HepG2 (cell line): Measurements from ENCODE around the gene RBM28. TPM values are rescaled to one million over a fixed set of nuclear protein-coding genes. Genes with fewer than 3 reads are reported as not detected.

Source experiments
- ARID2 ChIP-seq: sonication (generic); formaldehyde crosslinking; IDR thresholded peaks from 2 replicates; pipeline ENCODE4 v1.8.1; 2022; ENCODE audit warnings: mild to moderate bottlenecking, missing genetic modification reagents, borderline replicate concordance
- ARNT ChIP-seq: fragments of 450-650 bp; IDR thresholded peaks from 2 replicates; pipeline ENCODE4 v1.6.1; 2017
- BHLHE40 ChIP-seq: IDR thresholded peaks from 2 replicates; pipeline ENCODE4 v1.6.1; 2011; ENCODE audit warnings: low read length, improper control_type of control experiment
- DMAP1 ChIP-seq: IDR thresholded peaks from 2 replicates; pipeline ENCODE4 v1.6.1; 2016
- E2F2 ChIP-seq: sonication (generic); formaldehyde crosslinking; IDR thresholded peaks from 2 replicates; pipeline ENCODE4 v1.4.0; 2020; ENCODE audit warnings: missing genetic modification reagents, borderline replicate concordance
- EED ChIP-seq: sonication (generic); formaldehyde crosslinking; IDR thresholded peaks from 2 replicates; pipeline ENCODE4 v1.5.0; 2020; ENCODE audit warnings: mild to moderate bottlenecking, missing genetic modification reagents
- GMEB2 ChIP-seq: IDR thresholded peaks from 2 replicates; pipeline ENCODE4 v1.6.1; 2016; ENCODE audit warnings: missing biosample characterization, missing genetic modification reagents, low read depth
- HHEX ChIP-seq: IDR thresholded peaks from 2 replicates; pipeline ENCODE4 v1.6.1; 2016; ENCODE audit warnings: control low read depth
- NBN ChIP-seq: fragments of 450-650 bp; conservative IDR thresholded peaks from 2 replicates; pipeline ENCODE4 v1.6.1; 2017
- NFYB ChIP-seq: sonication (generic); formaldehyde crosslinking; IDR thresholded peaks from 2 replicates; pipeline ENCODE4 v1.4.0; 2020; ENCODE audit warnings: missing genetic modification reagents
- NKX3-1 ChIP-seq: sonication (generic); formaldehyde crosslinking; IDR thresholded peaks from 2 replicates; pipeline ENCODE4 v1.5.0; 2020; ENCODE audit warnings: missing genetic modification reagents
- NRL ChIP-seq: sonication (generic); formaldehyde crosslinking; IDR thresholded peaks from 2 replicates; pipeline ENCODE4 v1.5.0; 2020; ENCODE audit warnings: missing genetic modification reagents, mild to moderate bottlenecking, moderate library complexity, borderline replicate concordance
- RBFOX2 ChIP-seq: fragments of 200-400 bp; formaldehyde crosslinking; IDR thresholded peaks from 2 replicates; pipeline ENCODE4 v1.6.1; 2017; ENCODE audit warnings: low read depth, mild to moderate bottlenecking, low read length
- TCF12 ChIP-seq, 2 experiments: fragments of 450-650 bp in 1 of 2; sonication (generic) in 1 of 2; formaldehyde crosslinking in 1 of 2; IDR thresholded peaks; 2 replicates each; pipeline versions ENCODE4 v1.6.1 to v1.8.0; 2017 to 2022; ENCODE audit warnings: antibody characterized with exemption in 1 of 2, mild to moderate bottlenecking in 1 of 2, missing genetic modification reagents in 1 of 2, moderate library complexity in 1 of 2
- TEF ChIP-seq: sonication (generic); formaldehyde crosslinking; IDR thresholded peaks from 2 replicates; pipeline ENCODE4 v1.5.0; 2020; ENCODE audit warnings: missing genetic modification reagents
- TERF1 ChIP-seq: sonication (generic); formaldehyde crosslinking; IDR thresholded peaks from 2 replicates; pipeline ENCODE4 v1.8.0; 2022; ENCODE audit warnings: mild to moderate bottlenecking, missing genetic modification reagents, moderate library complexity
- ZBTB7B ChIP-seq: sonication (generic); formaldehyde crosslinking; IDR thresholded peaks from 2 replicates; pipeline ENCODE4 v1.4.0; 2020; ENCODE audit warnings: missing genetic modification reagents
- ZNF446 ChIP-seq: sonication (generic); formaldehyde crosslinking; IDR thresholded peaks from 2 replicates; pipeline ENCODE4 v1.5.0; 2020; ENCODE audit warnings: mild to moderate bottlenecking, missing genetic modification reagents
- ZNF510 ChIP-seq: sonication (generic); formaldehyde crosslinking; IDR thresholded peaks from 2 replicates; pipeline ENCODE4 v1.4.0; 2020; ENCODE audit warnings: low read depth, mild to moderate bottlenecking, missing genetic modification reagents
- ZNF740 ChIP-seq: sonication (generic); formaldehyde crosslinking; IDR thresholded peaks from 2 replicates; pipeline ENCODE4 v1.4.0; 2020; ENCODE audit warnings: missing genetic modification reagents
- ZSCAN9 ChIP-seq: IDR thresholded peaks from 2 replicates; pipeline ENCODE4 v1.6.1; 2016; ENCODE audit warnings: borderline replicate concordance
- polyA plus RNA-seq, 8 experiments: library from polyadenylated mRNA; depleted of rRNA in 3 of 8; stranded (reverse) in 7 of 8; unstranded in 1 of 8; fragments of >200 nt; fragmentation: Illumina TruSeq in 4 of 8; extraction: Trizol in 4 of 8; gene quantifications; 2 replicates each; pipeline versions ENCODE4 v1.2.1 to v1.2.3, GENCODE V29; 2011 to 2016; ENCODE audit warnings: low read depth in 4 of 8, missing spikeins in 1 of 8, mixed read lengths in 1 of 8; ENCODE audit not compliant: insufficient read depth in 1 of 8
- total RNA-seq, 5 experiments: library from RNA; depleted of rRNA; stranded (reverse); fragments of >200 nt; fragmentation: Illumina TruSeq; extraction: Trizol; gene quantifications; 2 replicates each; pipeline ENCODE4 v1.2.3, GENCODE V29; 2016; ENCODE audit warnings: low read depth in 1 of 5
- TF ChIP-seq, protein P1 (sequence below): sonication (generic); formaldehyde crosslinking; IDR thresholded peaks from 2 replicates; pipeline ENCODE4 v1.4.0; 2020; ENCODE audit warnings: mild to moderate bottlenecking, missing genetic modification reagents
- TF ChIP-seq, protein P2 (sequence below): sonication (generic); formaldehyde crosslinking; IDR thresholded peaks from 2 replicates; pipeline ENCODE4 v1.9.0; 2022; ENCODE audit warnings: low read depth, missing genetic modification reagents

Gene RBM28
- total and polyA plus RNA-seq, 2 of the 13 experiments (the other 11 are each of a cell fraction or from before 2014, with no cell fraction given), result 20.5 to 49.0 TPM

DNA sequence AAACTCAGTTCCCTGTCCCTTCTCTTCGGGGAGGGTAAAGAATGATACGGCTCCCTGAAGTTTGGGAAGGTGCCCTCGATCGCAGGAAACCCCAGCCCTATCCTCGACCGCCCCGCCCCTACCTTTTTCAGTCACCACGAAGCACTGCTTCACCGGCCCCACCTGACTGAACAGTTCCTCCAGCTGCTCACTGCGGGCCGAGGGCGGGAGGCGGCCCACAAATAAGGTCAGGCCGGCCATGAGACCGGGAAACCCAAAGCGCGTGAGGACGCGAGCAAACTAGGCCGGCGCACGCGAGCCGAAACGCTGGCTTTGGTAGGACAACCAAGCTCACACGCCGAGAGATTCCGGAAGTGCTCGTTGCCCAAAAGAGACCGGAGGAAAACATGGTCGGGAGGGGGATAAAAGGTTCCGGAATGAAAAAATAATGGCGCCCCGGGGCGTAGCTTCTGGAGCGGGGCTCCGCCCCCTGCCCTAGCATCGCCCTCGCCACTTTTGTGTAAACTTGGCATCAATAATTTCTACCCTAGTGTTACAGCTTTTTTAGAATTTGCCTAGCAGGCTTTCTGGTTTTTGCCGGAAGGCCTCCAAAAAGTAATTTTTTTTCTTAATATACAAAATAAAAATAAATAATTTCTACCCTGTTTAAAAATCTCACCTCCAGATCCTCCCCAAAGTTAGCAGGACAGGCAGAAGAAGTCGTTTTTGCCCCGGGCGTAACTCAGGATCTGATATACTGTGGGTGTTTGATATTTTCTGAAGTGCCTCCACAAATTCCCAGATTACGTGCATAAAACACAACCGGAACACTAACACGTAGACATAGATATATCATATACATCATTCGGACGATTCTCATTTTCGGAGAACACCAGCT lies at the start of gene RBM28 (continued):
- TF ChIP-seq TEF (CRISPR knock-in tag), result peak; percentile 91; the same call in 1 of the 2 replicates
- TF ChIP-seq, protein P1, sequence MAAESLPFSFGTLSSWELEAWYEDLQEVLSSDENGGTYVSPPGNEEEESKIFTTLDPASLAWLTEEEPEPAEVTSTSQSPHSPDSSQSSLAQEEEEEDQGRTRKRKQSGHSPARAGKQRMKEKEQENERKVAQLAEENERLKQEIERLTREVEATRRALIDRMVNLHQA (CRISPR knock-in tag), result no peak
- TF ChIP-seq TCF12 (IDR thresholded peaks at IDR 0.05), result no peak
- TF ChIP-seq TCF12 (CRISPR knock-in tag; IDR thresholded peaks at IDR 0.05), result no peak
- peak; percentile 98 for TF ChIP-seq DMAP1 (CRISPR knock-in tag)
- peak; percentile 78; the same call in 1 of the 2 replicates for TF ChIP-seq E2F2 (CRISPR knock-in tag)
- peak; percentile 74 for TF ChIP-seq NFYB
- peak; percentile 95 for TF ChIP-seq NKX3-1 (CRISPR knock-in tag)
- no peak for TF ChIP-seq ARNT
- TF ChIP-seq ZBTB7B (CRISPR knock-in tag), result peak; percentile 85
- peak; percentile 98; the same call in 1 of the 2 replicates for TF ChIP-seq ZNF510 (CRISPR knock-in tag)
- peak; percentile 100 for TF ChIP-seq ARID2 (CRISPR knock-in tag)
- TF ChIP-seq ZNF740 (CRISPR knock-in tag), result peak; percentile 62; the same call in 1 of the 2 replicates
- peak; percentile 99 for TF ChIP-seq ZSCAN9 (CRISPR knock-in tag)
- peak; percentile 87 for TF ChIP-seq RBFOX2
- TF ChIP-seq NRL (CRISPR knock-in tag), result peak; percentile 99
- TF ChIP-seq GMEB2 (CRISPR knock-in tag), result peak; percentile 63; the same call in 1 of the 2 replicates
- TF ChIP-seq BHLHE40, result peak; percentile 81
- peak; percentile 95; the same call in 1 of the 2 replicates for TF ChIP-seq ZNF446 (CRISPR knock-in tag)
- TF ChIP-seq NBN, result no peak
- no peak for TF ChIP-seq HHEX
- peak; percentile 100 for TF ChIP-seq TERF1 (CRISPR knock-in tag)
- TF ChIP-seq, protein P2, sequence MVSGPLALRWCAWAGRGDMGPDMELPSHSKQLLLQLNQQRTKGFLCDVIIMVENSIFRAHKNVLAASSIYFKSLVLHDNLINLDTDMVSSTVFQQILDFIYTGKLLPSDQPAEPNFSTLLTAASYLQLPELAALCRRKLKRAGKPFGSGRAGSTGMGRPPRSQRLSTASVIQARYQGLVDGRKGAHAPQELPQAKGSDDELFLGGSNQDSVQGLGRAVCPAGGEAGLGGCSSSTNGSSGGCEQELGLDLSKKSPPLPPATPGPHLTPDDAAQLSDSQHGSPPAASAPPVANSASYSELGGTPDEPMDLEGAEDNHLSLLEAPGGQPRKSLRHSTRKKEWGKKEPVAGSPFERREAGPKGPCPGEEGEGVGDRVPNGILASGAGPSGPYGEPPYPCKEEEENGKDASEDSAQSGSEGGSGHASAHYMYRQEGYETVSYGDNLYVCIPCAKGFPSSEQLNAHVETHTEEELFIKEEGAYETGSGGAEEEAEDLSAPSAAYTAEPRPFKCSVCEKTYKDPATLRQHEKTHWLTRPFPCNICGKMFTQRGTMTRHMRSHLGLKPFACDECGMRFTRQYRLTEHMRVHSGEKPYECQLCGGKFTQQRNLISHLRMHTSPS (CRISPR knock-in tag), result peak; percentile 57; the same call in 1 of the 2 replicates
- TF ChIP-seq EED (CRISPR knock-in tag), result peak; percentile 100
